ENCODE data around the gene PDE6H.

DNA sequence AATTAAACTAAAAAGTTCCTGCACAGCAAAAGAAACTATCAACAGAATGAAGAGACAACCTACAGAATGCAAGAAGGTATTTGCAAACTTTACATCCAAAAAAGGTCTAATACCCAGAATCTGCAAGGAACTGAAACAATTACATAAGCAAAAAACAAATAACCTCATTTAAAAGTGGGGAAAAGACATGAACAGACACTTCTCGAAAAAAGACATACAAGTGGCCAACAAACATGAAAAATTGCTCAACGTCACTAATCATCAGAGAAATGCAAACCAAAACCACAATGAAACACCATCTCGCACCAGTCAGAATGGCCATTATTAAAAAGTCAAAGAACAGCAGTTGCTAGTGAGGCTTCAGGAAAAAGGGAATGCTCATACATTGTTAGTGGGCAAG is 15.2 kb downstream of the PDE6H start:
- TF ChIP-seq, protein P1, sequence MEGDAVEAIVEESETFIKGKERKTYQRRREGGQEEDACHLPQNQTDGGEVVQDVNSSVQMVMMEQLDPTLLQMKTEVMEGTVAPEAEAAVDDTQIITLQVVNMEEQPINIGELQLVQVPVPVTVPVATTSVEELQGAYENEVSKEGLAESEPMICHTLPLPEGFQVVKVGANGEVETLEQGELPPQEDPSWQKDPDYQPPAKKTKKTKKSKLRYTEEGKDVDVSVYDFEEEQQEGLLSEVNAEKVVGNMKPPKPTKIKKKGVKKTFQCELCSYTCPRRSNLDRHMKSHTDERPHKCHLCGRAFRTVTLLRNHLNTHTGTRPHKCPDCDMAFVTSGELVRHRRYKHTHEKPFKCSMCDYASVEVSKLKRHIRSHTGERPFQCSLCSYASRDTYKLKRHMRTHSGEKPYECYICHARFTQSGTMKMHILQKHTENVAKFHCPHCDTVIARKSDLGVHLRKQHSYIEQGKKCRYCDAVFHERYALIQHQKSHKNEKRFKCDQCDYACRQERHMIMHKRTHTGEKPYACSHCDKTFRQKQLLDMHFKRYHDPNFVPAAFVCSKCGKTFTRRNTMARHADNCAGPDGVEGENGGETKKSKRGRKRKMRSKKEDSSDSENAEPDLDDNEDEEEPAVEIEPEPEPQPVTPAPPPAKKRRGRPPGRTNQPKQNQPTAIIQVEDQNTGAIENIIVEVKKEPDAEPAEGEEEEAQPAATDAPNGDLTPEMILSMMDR (IDR thresholded peaks at IDR 0.05; ENCODE audit: low read depth, low read length, poor library complexity, severe bottlenecking) = no peak
- TF ChIP-seq EZH2phosphoT487 (IDR thresholded peaks at IDR 0.05; ENCODE audit: borderline replicate concordance, low read length) = no peak

All from DOHH2 (cell line).